K562 (cell line): ENCODE results near the gene CLSTN2. TPM values are rescaled to one million over a fixed set of nuclear protein-coding genes. Genes with fewer than 3 reads are reported as not detected.

Source experiments
- ATAC-seq: fragments of 200-7000 bp; cut with Tn5 transposase; 3 replicates; pipeline ENCODE4 v1.9.1; 2020; ENCODE audit warnings: moderate library complexity
- BruUV-seq: library from RNA; stranded (reverse); fragments of 400-500 nt; replicated peaks from 2 replicates; lab custom pipeline; 2021; lab: Mats Ljungman, UMichigan
- CTCF ChIA-PET: fragments of 300-600 bp; formaldehyde crosslinking; extraction: SDS; loops from one replicate; lab custom pipeline; 2021; ENCODE audit warnings: low intra/inter-chr PET ratio; lab: Yijun Ruan, JAX
- POLR2A ChIA-PET: fragments of 300-600, 350-650 bp; sonication (Branson Sonifier 250); formaldehyde crosslinking; extraction: SDS; loops from one replicate; lab custom pipeline; 2021; ENCODE audit warnings: antibody characterized with exemption, inconsistent platforms; lab: Yijun Ruan, JAX
- DNase-seq, 4 experiments: peaks; one replicate each; pipeline versions ENCODE4 v3.0.0 to v3.0.0-alpha.2; 2011 to 2018; ENCODE audit warnings: low spot score in 3 of 4, mixed read lengths in 3 of 4; ENCODE audit errors: extremely low read depth in 1 of 4
- FAIRE-seq: peaks from 2 replicates; lab custom pipeline; 2011; peaks lifted over from hg19 to GRCh38; lab: Jason Lieb, UNC
- H2AFZ ChIP-seq: 2 replicates; pipeline ENCODE4 v1.6.0; 2011; ENCODE audit warnings: low read depth, low read length, control low read depth, inconsistent platforms
- H3K27ac ChIP-seq: fragments of 200-600 bp; 3 replicates; pipeline ENCODE4 v1.8.0; 2011; ENCODE audit warnings: low read depth, mild to moderate bottlenecking, control low read depth, inconsistent platforms, low read length, moderate library complexity, mixed read lengths; ENCODE audit errors: extremely low read depth
- H3K27me3 ChIP-seq, 2 experiments: fragments of 300-600 bp in 1 of 2; 2 replicates in 1 of 2; 3 replicates in 1 of 2; pipeline versions ENCODE4 v1.6.0 to v1.8.0; 2011; ENCODE audit warnings: inconsistent platforms in 2 of 2, low read length in 2 of 2, mild to moderate bottlenecking in 1 of 2, mixed read lengths in 1 of 2, moderate library complexity in 1 of 2; ENCODE audit not compliant: control insufficient read depth in 2 of 2, insufficient read depth in 2 of 2
- H3K36me3 ChIP-seq: fragments of 300-600 bp; 3 replicates; pipeline ENCODE4 v1.8.0; 2011; ENCODE audit warnings: mild to moderate bottlenecking, low read length, inconsistent platforms; ENCODE audit not compliant: control insufficient read depth, insufficient read depth
- H3K4me1 ChIP-seq, 2 experiments: fragments of 200-600 bp in 1 of 2; replicated peaks in 1 of 2; 2 replicates in 1 of 2; 3 replicates in 1 of 2; pipeline versions ENCODE4 v1.5.1 to v1.8.0; 2011; ENCODE audit warnings: inconsistent platforms in 2 of 2, low read length in 2 of 2, mild to moderate bottlenecking in 1 of 2, mixed read lengths in 1 of 2, moderate library complexity in 1 of 2; ENCODE audit not compliant: control insufficient read depth in 2 of 2, insufficient read depth in 2 of 2
- H3K4me2 ChIP-seq: 2 replicates; pipeline ENCODE4 v1.6.1; 2011; ENCODE audit warnings: low read length, control low read depth, inconsistent platforms, mixed read lengths; ENCODE audit not compliant: insufficient read depth
- H3K4me3 ChIP-seq: fragments of 200-600 bp; sonication (generic), shearing (Covaris generic); 2 replicates; pipeline ENCODE4 v1.5.1; 2016; ENCODE audit warnings: control low read depth, inconsistent platforms
- H3K79me2 ChIP-seq: fragments of 200-600 bp; 3 replicates; pipeline ENCODE4 v1.8.0; 2011; ENCODE audit warnings: low read length, inconsistent platforms; ENCODE audit not compliant: control insufficient read depth, insufficient read depth
- H3K9ac ChIP-seq, 2 experiments: 2 replicates each; pipeline versions ENCODE4 v1.6.0 to v1.6.1; 2011; ENCODE audit warnings: low read depth in 2 of 2, low read length in 2 of 2, control low read depth in 1 of 2, inconsistent platforms in 1 of 2, mild to moderate bottlenecking in 1 of 2, mixed read lengths in 1 of 2; ENCODE audit not compliant: insufficient read depth in 1 of 2
- H3K9me1 ChIP-seq: one replicate; pipeline ENCODE4 v1.6.0; 2011; ENCODE audit warnings: inconsistent platforms, mild to moderate bottlenecking, low read length, moderate library complexity; ENCODE audit not compliant: control insufficient read depth, insufficient read depth
- H3K9me3 ChIP-seq: replicated peaks from 2 replicates; pipeline ENCODE4 v1.5.1; 2011; ENCODE audit warnings: low read depth, low read length, inconsistent platforms; ENCODE audit not compliant: control insufficient read depth, insufficient read depth
- H4K20me1 ChIP-seq: replicated peaks from 2 replicates; pipeline ENCODE4 v1.6.1; 2011; ENCODE audit warnings: low read length, inconsistent platforms, mixed read lengths; ENCODE audit not compliant: control insufficient read depth, insufficient read depth
- FOXK1 ChIP-seq: sonication (generic); formaldehyde crosslinking; IDR thresholded peaks from 2 replicates; pipeline ENCODE4 v1.8.0; 2022; ENCODE audit warnings: missing genetic modification reagents, mild to moderate bottlenecking, borderline replicate concordance
- HNRNPL ChIP-seq: fragments of 200-400 bp; formaldehyde crosslinking; IDR thresholded peaks from 2 replicates; pipeline ENCODE4 v1.6.1; 2017; ENCODE audit warnings: low read depth, mild to moderate bottlenecking, low read length
- SREBF2 ChIP-seq: sonication (generic); formaldehyde crosslinking; IDR thresholded peaks from 2 replicates; pipeline ENCODE4 v1.4.0; 2020; ENCODE audit warnings: mild to moderate bottlenecking, missing genetic modification reagents
- YBX1 ChIP-seq: fragments of 450-650 bp; IDR thresholded peaks from 2 replicates; pipeline ENCODE4 v1.7.1; 2016; ENCODE audit warnings: mild to moderate bottlenecking
- ZKSCAN3 ChIP-seq: fragments of 250-450 bp; sonication (Bioruptor Pico); IDR thresholded peaks from 2 replicates; pipeline ENCODE4 v1.4.0; 2020
- WGBS: fragments of 100-300 bp; shearing (Covaris generic); methylation state at CpG from one replicate; pipeline ENCODE4 v1.1.6; 2016; ENCODE audit warnings: low coverage, mixed read lengths; ENCODE audit not compliant: insufficient coverage; ENCODE audit errors: missing lambda C conversion rate; 5-methylcytosine and 5-hydroxymethylcytosine counted together
- in situ Hi-C: fragments of 300-500 bp; cut with MboI; formaldehyde crosslinking; loops from 4 replicates; pipeline ENCODE4 v1.15.0; 2018; ENCODE audit warnings: inconsistent platforms, mixed read lengths
- intact Hi-C: fragments of 100-400 bp; cut with micrococcal nuclease; formaldehyde crosslinking; loops from 2 replicates; pipeline ENCODE4 v1.14.2; 2022
- polyA plus RNA-seq, 8 experiments: library from polyadenylated mRNA; depleted of rRNA in 4 of 8; stranded (reverse) in 5 of 8; unstranded in 3 of 8; fragments of >200 nt; fragmentation: Nextera tagmentation in 2 of 8; fragmentation: Illumina TruSeq in 1 of 8; extraction: Ambion mirVana in 2 of 8; extraction: Trizol in 1 of 8; gene quantifications; 2 replicates each; pipeline versions ENCODE4 v1.2.1 to v1.2.3, GENCODE V29; 2011 to 2014; ENCODE audit warnings: inconsistent platforms in 1 of 8, missing spikeins in 1 of 8
- total RNA-seq, 7 experiments: library from RNA; depleted of rRNA in 6 of 7; stranded (reverse); fragments of >200 nt in 6 of 7; fragmentation: Illumina TruSeq in 2 of 7; extraction: Trizol in 2 of 7; gene quantifications; 2 replicates each; pipeline versions ENCODE4 v1.2.1 to v1.2.3, GENCODE V29; 2011 to 2021; ENCODE audit warnings: low replicate concordance in 1 of 7

The CLSTN2 gene
- total and polyA plus RNA-seq, 9 of the 15 experiments (the other 6 are each of a cell fraction or from before 2014, with no cell fraction given) = 0.02 to 0.04 (median 0.04) TPM; not detected in 6

GRCh38 chr3:140430494-140430893 is 495.5 kb downstream of the CLSTN2 start:
- Histone ChIP-seq H3K4me1 (no peaks in the 10 kb centered on the region), H3K9me1 (no peaks in the 10 kb centered on the region), H3K4me3 (no peak overlapping the region), H2AFZ (no peak overlapping the region), H3K27ac (no peak overlapping the region), H3K9me3 (no peaks in the 10 kb centered on the region), H3K27me3 (no peaks in the 10 kb centered on the region; a peak in 1 of 5 replicates), H4K20me1 (peaks cover under 1% of the 10 kb centered on the region; the same call in 1 of the 2 replicates), H3K9ac (no peak overlapping the region), H3K79me2 (no peaks in the 10 kb centered on the region), H3K36me3 (no peaks in the 10 kb centered on the region), H3K4me2 (no peak overlapping the region)
- POLR2A ChIA-PET = no interaction called here
- intact Hi-C loops (no loop called here), in situ Hi-C loops (no loop called here)
- CTCF ChIA-PET = no interaction called here
- DNase-seq (no peak), ATAC-seq (no peak), FAIRE-seq (no peak)
- no peak for TF ChIP-seq FOXK1 (CRISPR knock-in tag)
- no peak for TF ChIP-seq ZKSCAN3 (CRISPR knock-in tag)
- no TSS peak for BruUV-seq
- under 1% methylated on average over 7 of the region's 7 CpGs for WGBS

GRCh38 chr3:140432229-140432669 is 497.3 kb downstream of the CLSTN2 start:
- no peaks in the 10 kb centered on the region; the same call in 1 of the 2 replicates for H4K20me1 ChIP-seq
- in situ Hi-C loops = no loop called here
- ChIA-PET POLR2A (interaction anchor here (0.6 kb wide), 1 partner anchor 18 kb away, joined by 3 read pairs; no protein-coding TSS in a partner anchor), CTCF (no interaction called here)
- FAIRE-seq (no peak), DNase-seq (no peak), ATAC-seq (no peak)
- TF ChIP-seq SREBF2 (CRISPR knock-in tag) (no peak), YBX1 (no peak), HNRNPL (no peak)
- intact Hi-C loops = no loop called here
- WGBS = 0% methylated on average over 8 of the region's 8 CpGs
- H3K4me1 ChIP-seq = no peaks in the 10 kb centered on the region
- no peak overlapping the region for H2AFZ ChIP-seq
- H3K9ac ChIP-seq = no peak overlapping the region
- H3K79me2 ChIP-seq = no peaks in the 10 kb centered on the region
- H3K9me3 ChIP-seq = no peaks in the 10 kb centered on the region
- H3K27ac ChIP-seq = no peak overlapping the region
- H3K9me1 ChIP-seq = no peaks in the 10 kb centered on the region
- H3K4me2 ChIP-seq = no peak overlapping the region
- H3K27me3 ChIP-seq = no peaks in the 10 kb centered on the region; a peak in 1 of 5 replicates
- BruUV-seq = no TSS peak
- no peak overlapping the region for H3K4me3 ChIP-seq
- no peaks in the 10 kb centered on the region for H3K36me3 ChIP-seq
